H1 (cell line): ENCODE measurements around the gene BBS9. TPM values are rescaled to one million over a fixed set of nuclear protein-coding genes. Genes with fewer than 3 reads are reported as not detected.

Experiments
- CTCF ChIA-PET: fragments of 300-600 bp; sonication (Branson Sonifier 250); formaldehyde crosslinking; loops from one replicate; lab custom pipeline; 2021; ENCODE audit not compliant: partially characterized antibody; lab: Charles Lee
- POLR2A ChIA-PET: fragments of 300-600 bp; sonication (Branson Sonifier 250); formaldehyde crosslinking; loops from one replicate; lab custom pipeline; 2021; ENCODE audit warnings: inconsistent platforms; ENCODE audit not compliant: partially characterized antibody; lab: Charles Lee
- DNase-seq, 2 experiments: peaks; one replicate each; pipeline versions ENCODE4 v3.0.0 to v3.0.0-alpha.2; 2010 to 2022; ENCODE audit warnings: low spot score in 2 of 2, low read depth in 1 of 2, mixed read lengths in 1 of 2
- FAIRE-seq: peaks from 2 replicates; lab custom pipeline; 2011; peaks lifted over from hg19 to GRCh38; lab: Jason Lieb, UNC
- H2AFZ ChIP-seq: 2 replicates; pipeline ENCODE4 v1.8.1; 2012; ENCODE audit warnings: low read length, inconsistent platforms
- H2AK5ac ChIP-seq: 2 replicates; pipeline ENCODE4 v1.6.1; 2013; ENCODE audit warnings: low read depth, low read length
- H2BK120ac ChIP-seq: replicated peaks from 2 replicates; pipeline ENCODE3; 2013; ENCODE audit warnings: low read depth, low read length, inconsistent platforms
- H2BK12ac ChIP-seq: 2 replicates; pipeline ENCODE4 v1.6.1; 2013; ENCODE audit warnings: low read depth, low read length
- H2BK15ac ChIP-seq: 2 replicates; pipeline ENCODE4 v1.6.1; 2013; ENCODE audit warnings: low read length
- H2BK20ac ChIP-seq: 2 replicates; pipeline ENCODE4 v1.6.1; 2013; ENCODE audit warnings: low read length
- H2BK5ac ChIP-seq: 2 replicates; pipeline ENCODE4 v1.6.1; 2013; ENCODE audit warnings: low read depth, low read length
- H3K14ac ChIP-seq: 2 replicates; pipeline ENCODE4 v1.6.1; 2013; ENCODE audit warnings: inconsistent platforms; ENCODE audit not compliant: insufficient read length
- H3K18ac ChIP-seq: 2 replicates; pipeline ENCODE4 v1.6.1; 2013; ENCODE audit warnings: low read length; ENCODE audit errors: extremely low read depth
- H3K23ac ChIP-seq: 2 replicates; pipeline ENCODE4 v1.6.1; 2013; ENCODE audit warnings: inconsistent platforms; ENCODE audit not compliant: insufficient read length
- H3K23me2 ChIP-seq: 2 replicates; pipeline ENCODE4 v1.6.1; 2013; ENCODE audit warnings: low read depth, low read length
- H3K27ac ChIP-seq: 2 replicates; pipeline ENCODE4 v1.6.1; 2011; ENCODE audit warnings: low read depth, low read length, inconsistent platforms
- H3K27me3 ChIP-seq, 4 experiments: replicated peaks in 1 of 4; 1 replicate in 1 of 4; 2 replicates in 3 of 4; pipeline versions ENCODE4 v1.6.1 to v1.8.1; 2011 to 2013; ENCODE audit warnings: low read length in 3 of 4, mild to moderate bottlenecking in 3 of 4, inconsistent platforms in 2 of 4, mixed read lengths in 2 of 4, moderate library complexity in 1 of 4; ENCODE audit not compliant: control insufficient read depth in 3 of 4, insufficient read depth in 3 of 4; ENCODE audit errors: extremely low read depth in 1 of 4
- H3K36me3 ChIP-seq, 4 experiments: 2 replicates each; pipeline versions ENCODE4 v1.6.1 to v1.8.1; 2011 to 2013; ENCODE audit warnings: mild to moderate bottlenecking in 4 of 4, low read length in 3 of 4, moderate library complexity in 2 of 4, control low read depth in 1 of 4, inconsistent platforms in 1 of 4; ENCODE audit not compliant: insufficient read depth in 4 of 4, control insufficient read depth in 2 of 4
- H3K4ac ChIP-seq: replicated peaks from 2 replicates; pipeline ENCODE3; 2013; ENCODE audit warnings: low read length, low read depth, mixed read lengths, inconsistent platforms; ENCODE audit not compliant: insufficient read length
- H3K4me1 ChIP-seq, 4 experiments: replicated peaks in 1 of 4; 1 replicate in 1 of 4; 2 replicates in 3 of 4; pipeline versions ENCODE4 v1.6.1 to v1.8.1; 2011 to 2013; ENCODE audit warnings: low read length in 3 of 4, inconsistent platforms in 2 of 4, mixed read lengths in 1 of 4; ENCODE audit not compliant: insufficient read depth in 4 of 4, control insufficient read depth in 3 of 4
- H3K4me2 ChIP-seq, 2 experiments: 2 replicates each; pipeline versions ENCODE4 v1.6.1 to v1.8.1; 2011 to 2013; ENCODE audit warnings: low read depth in 2 of 2, low read length in 2 of 2, control low read depth in 1 of 2, inconsistent platforms in 1 of 2, mild to moderate bottlenecking in 1 of 2; ENCODE audit not compliant: insufficient read depth in 1 of 2
- H3K4me3 ChIP-seq, 4 experiments: fragments of 200-600, 300-600 bp in 1 of 4; sonication (generic), shearing (Covaris generic), sonication (Bioruptor Twin) in 1 of 4; 2 replicates each; pipeline versions ENCODE4 v1.5.1 to v1.8.1; 2011 to 2016; ENCODE audit warnings: low read length in 4 of 4, low read depth in 3 of 4, control low read depth in 2 of 4, inconsistent platforms in 2 of 4, mild to moderate bottlenecking in 2 of 4, mixed read lengths in 1 of 4, moderate library complexity in 1 of 4; ENCODE audit not compliant: insufficient read depth in 2 of 4; ENCODE audit errors: extremely low read depth in 1 of 4
- H3K56ac ChIP-seq: replicated peaks from 2 replicates; pipeline ENCODE3; 2013; ENCODE audit warnings: low read depth, mild to moderate bottlenecking, mixed read lengths, low read length, inconsistent platforms; ENCODE audit not compliant: insufficient read length
- H3K79me1 ChIP-seq: 2 replicates; pipeline ENCODE4 v1.6.1; 2013; ENCODE audit warnings: low read depth, low read length, control low read depth
- H3K79me2 ChIP-seq, 2 experiments: 2 replicates each; pipeline versions ENCODE4 v1.6.1 to v1.8.1; 2012 to 2013; ENCODE audit warnings: low read length in 2 of 2, mild to moderate bottlenecking in 2 of 2, inconsistent platforms in 1 of 2; ENCODE audit not compliant: insufficient read depth in 2 of 2, control insufficient read depth in 1 of 2
- H3K9ac ChIP-seq, 4 experiments: replicated peaks in 1 of 4; 1 replicate in 1 of 4; 2 replicates in 3 of 4; pipeline versions ENCODE4 v1.6.1 to v1.8.1; 2011 to 2013; ENCODE audit warnings: low read depth in 3 of 4, low read length in 3 of 4, control low read depth in 2 of 4, mild to moderate bottlenecking in 2 of 4, moderate library complexity in 2 of 4, inconsistent platforms in 1 of 4; ENCODE audit errors: extremely low read depth in 1 of 4
- H3K9me3 ChIP-seq, 2 experiments: 2 replicates each; pipeline versions ENCODE4 v1.6.1 to v1.8.1; 2012 to 2013; ENCODE audit warnings: mild to moderate bottlenecking in 2 of 2, moderate library complexity in 2 of 2, control low read depth in 1 of 2, inconsistent platforms in 1 of 2, low read depth in 1 of 2, low read length in 1 of 2, mixed read lengths in 1 of 2; ENCODE audit not compliant: insufficient read depth in 2 of 2
- H4K20me1 ChIP-seq, 2 experiments: replicated peaks in 1 of 2; 2 replicates each; pipeline versions ENCODE3 to v1.8.1; 2011 to 2013; ENCODE audit warnings: inconsistent platforms in 2 of 2, low read length in 2 of 2, mild to moderate bottlenecking in 1 of 2; ENCODE audit not compliant: insufficient read depth in 2 of 2, control insufficient read depth in 1 of 2
- H4K5ac ChIP-seq: 2 replicates; pipeline ENCODE4 v1.6.1; 2013; ENCODE audit warnings: low read length, low read depth, mixed read lengths, inconsistent platforms; ENCODE audit not compliant: insufficient read length
- H4K8ac ChIP-seq: 2 replicates; pipeline ENCODE4 v1.8.0; 2013; ENCODE audit warnings: mild to moderate bottlenecking, moderate library complexity, low read length, inconsistent platforms; ENCODE audit not compliant: insufficient read depth; ENCODE audit errors: extremely low read depth
- H4K91ac ChIP-seq: replicated peaks from 2 replicates; pipeline ENCODE3; 2013; ENCODE audit warnings: low read length, mixed read lengths, inconsistent platforms; ENCODE audit not compliant: insufficient read length
- KDM1A ChIP-seq: fragments of 200-600, 300-600 bp; sonication (generic); IDR thresholded peaks from 2 replicates; pipeline ENCODE4 v1.7.1; 2016; ENCODE audit warnings: mild to moderate bottlenecking, low read length, borderline replicate concordance
- TCF12 ChIP-seq: IDR thresholded peaks from 2 replicates; pipeline ENCODE4 v1.6.1; 2011; ENCODE audit warnings: low read depth, mild to moderate bottlenecking, low read length
- WGBS, 2 experiments: shearing (Covaris generic) in 1 of 2; methylation state at CpG; one replicate each; pipeline versions ENCODE4 v1.1.6 to v1.1.7; 2013 to 2015; ENCODE audit warnings: low lambda C conversion rate in 2 of 2, mixed read lengths in 2 of 2, inconsistent platforms in 1 of 2, low coverage in 1 of 2, missing lambda C conversion rate in 1 of 2; ENCODE audit not compliant: insufficient replicate concordance in 2 of 2, insufficient coverage in 1 of 2, insufficient read length in 1 of 2; ENCODE audit errors: extremely low coverage in 1 of 2, missing lambda C conversion rate in 1 of 2; 5-methylcytosine and 5-hydroxymethylcytosine counted together
- polyA plus RNA-seq, 7 experiments: library from polyadenylated mRNA; depleted of rRNA in 3 of 7; stranded (reverse) in 5 of 7; unstranded in 2 of 7; fragments of >200 nt in 5 of 7; fragments of 200-250 nt in 2 of 7; gene quantifications; 1 replicate in 5 of 7; 2 replicates in 1 of 7; 4 replicates in 1 of 7; pipeline versions ENCODE4 v1.2.1 to v1.2.3, GENCODE V29; 2011 to 2013; ENCODE audit warnings: missing spikeins in 2 of 7, mixed read lengths in 2 of 7
- total RNA-seq: library from RNA; stranded (reverse); fragmentation: NEBNext Ultra II Directional; extraction: Animal tissue kit (Norgen Biotek cat#: 25700); gene quantifications from 2 replicates; pipeline ENCODE4 v1.2.1, GENCODE V29; 2021
- TF ChIP-seq, protein P1 (sequence below): IDR thresholded peaks from 2 replicates; pipeline ENCODE4 v1.6.1; 2011; ENCODE audit warnings: low read depth, mild to moderate bottlenecking, low read length; ENCODE audit not compliant: insufficient read depth

Gene BBS9
- total and polyA plus RNA-seq, 2 of the 8 experiments (the other 6 are each of a cell fraction or from before 2014, with no cell fraction given): 22.3 to 37.0 TPM

- Histone ChIP-seq H3K14ac (no peak overlapping the region), H4K5ac (no peak overlapping the region), H4K8ac (no peak overlapping the region), H4K91ac (no peak overlapping the region), H3K4me2 (no peak overlapping the region), H2BK20ac (no peak overlapping the region), H2AK5ac (no peak overlapping the region), H2BK5ac (no peak overlapping the region), H3K9ac (no peak overlapping the region), H3K27ac (no peak overlapping the region), H3K23me2 (peaks cover 1% of the 10 kb centered on the region; the same call in 1 of the 2 replicates), H3K18ac (no peak overlapping the region), H3K4me3 (no peak overlapping the region), H2AFZ (no peak overlapping the region), H3K4me1 (no peaks in the 10 kb centered on the region), H3K4ac (no peak overlapping the region), H2BK12ac (no peak overlapping the region), H3K56ac (no peak overlapping the region), H2BK15ac (no peak overlapping the region), H3K79me2 (no peaks in the 10 kb centered on the region), H4K20me1 (no peaks in the 10 kb centered on the region), H3K36me3 (no peaks in the 10 kb centered on the region; a peak in 1 of 8 replicates), H2BK120ac (no peak overlapping the region), H3K23ac (no peak overlapping the region), H3K9me3 (no peaks in the 10 kb centered on the region), H3K27me3 (no peaks in the 10 kb centered on the region), H3K79me1 (no peaks in the 10 kb centered on the region)
- WGBS, 2 experiments: 82% methylated on average over 3 of the region's 3 CpGs; no CpG with 5 or more reads in 1 of the 2 experiments
- TF ChIP-seq TCF12 (no peak), KDM1A (no peak)
- TF ChIP-seq, protein P1, sequence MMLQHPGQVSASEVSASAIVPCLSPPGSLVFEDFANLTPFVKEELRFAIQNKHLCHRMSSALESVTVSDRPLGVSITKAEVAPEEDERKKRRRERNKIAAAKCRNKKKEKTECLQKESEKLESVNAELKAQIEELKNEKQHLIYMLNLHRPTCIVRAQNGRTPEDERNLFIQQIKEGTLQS: no peak
- ChIA-PET CTCF (no interaction called here), POLR2A (no interaction called here)
- FAIRE-seq: no peak
- no peak for DNase-seq
These were observed 421.6 kb downstream of the BBS9 start for GRCh38 chr7:33550979-33551378.
